Measurements from ENCODE around the gene PLEKHN1.

Gene PLEKHN1

GRCh38 chr1:930633-931138 lies 35.6 kb upstream of the PLEKHN1 start:
- DNase-seq (ENCODE audit: low read depth) = no peak

GRCh38 chr1:931380-932172 lies 34.7 kb upstream of the PLEKHN1 start:
- no peak for DNase-seq (ENCODE audit: low read depth)

DNA sequence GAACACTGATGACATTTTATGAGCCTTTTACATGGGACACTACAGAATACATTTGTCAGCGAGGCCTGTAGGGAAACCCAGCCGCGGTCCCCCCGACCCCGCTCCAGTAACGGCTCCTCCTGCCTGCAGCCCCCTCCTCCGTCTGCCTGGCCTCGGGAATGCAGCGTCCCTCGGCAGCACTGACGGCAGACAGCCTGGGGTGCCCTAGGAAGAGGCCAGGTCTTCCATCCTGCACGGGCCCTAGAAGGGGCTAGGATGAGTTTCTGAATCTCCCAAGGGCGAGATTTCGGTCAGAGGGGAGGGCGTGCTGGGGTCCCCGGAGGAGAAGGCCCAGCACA lies 34.1 kb upstream of the PLEKHN1 start:
- DNase-seq (ENCODE audit: low read depth) = no peak

GRCh38 chr1:932776-933602 lies 33.3 kb upstream of the PLEKHN1 start:
- no peak for DNase-seq (ENCODE audit: low read depth)

- no peak for DNase-seq (ENCODE audit: low read depth)
Measured at GRCh38 chr1:933603-933940, 32.7 kb upstream of the PLEKHN1 start.

DNA sequence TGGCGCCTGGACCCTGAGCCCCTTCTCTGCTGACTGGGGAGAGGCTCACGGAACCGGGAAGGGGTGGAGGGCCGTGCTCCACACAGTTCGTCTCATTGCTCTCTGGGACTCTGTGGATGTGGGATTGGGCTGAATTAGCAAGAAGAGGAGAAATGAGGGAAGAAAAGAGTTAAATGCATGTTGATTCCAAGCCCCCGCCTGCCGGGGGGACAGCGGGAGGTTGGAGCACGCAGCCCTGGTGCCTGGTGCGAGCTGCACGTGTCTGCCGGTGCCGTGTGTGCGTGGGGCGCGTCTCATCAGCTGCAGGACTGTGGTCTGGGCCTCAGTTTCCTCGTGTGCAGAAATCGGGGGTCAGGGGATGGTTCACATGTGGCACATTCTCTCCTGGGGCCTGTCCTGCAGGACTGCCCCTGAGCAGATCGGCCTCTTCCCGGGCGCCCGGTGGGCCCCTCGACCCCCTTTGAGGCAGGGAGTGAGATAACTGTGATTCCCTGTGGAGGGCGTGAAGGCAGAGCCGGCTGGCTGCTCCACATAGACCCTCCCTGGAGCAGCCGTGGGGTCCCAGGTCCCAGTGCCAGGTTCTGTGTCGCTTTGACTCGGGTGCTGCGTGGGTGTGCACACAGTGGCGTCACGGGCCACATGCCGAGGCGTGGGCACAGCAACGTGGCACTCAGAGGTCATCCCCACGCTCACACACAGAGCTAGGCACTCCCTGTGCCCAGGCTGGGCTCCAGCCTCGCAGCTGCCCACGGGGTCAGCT lies 31.1 kb upstream of the PLEKHN1 start:
- DNase-seq (ENCODE audit: low read depth) = no peak

- DNase-seq (ENCODE audit: low read depth) = no peak
Measured at GRCh38 chr1:935751-936231, 30.5 kb upstream of the PLEKHN1 start.

DNA sequence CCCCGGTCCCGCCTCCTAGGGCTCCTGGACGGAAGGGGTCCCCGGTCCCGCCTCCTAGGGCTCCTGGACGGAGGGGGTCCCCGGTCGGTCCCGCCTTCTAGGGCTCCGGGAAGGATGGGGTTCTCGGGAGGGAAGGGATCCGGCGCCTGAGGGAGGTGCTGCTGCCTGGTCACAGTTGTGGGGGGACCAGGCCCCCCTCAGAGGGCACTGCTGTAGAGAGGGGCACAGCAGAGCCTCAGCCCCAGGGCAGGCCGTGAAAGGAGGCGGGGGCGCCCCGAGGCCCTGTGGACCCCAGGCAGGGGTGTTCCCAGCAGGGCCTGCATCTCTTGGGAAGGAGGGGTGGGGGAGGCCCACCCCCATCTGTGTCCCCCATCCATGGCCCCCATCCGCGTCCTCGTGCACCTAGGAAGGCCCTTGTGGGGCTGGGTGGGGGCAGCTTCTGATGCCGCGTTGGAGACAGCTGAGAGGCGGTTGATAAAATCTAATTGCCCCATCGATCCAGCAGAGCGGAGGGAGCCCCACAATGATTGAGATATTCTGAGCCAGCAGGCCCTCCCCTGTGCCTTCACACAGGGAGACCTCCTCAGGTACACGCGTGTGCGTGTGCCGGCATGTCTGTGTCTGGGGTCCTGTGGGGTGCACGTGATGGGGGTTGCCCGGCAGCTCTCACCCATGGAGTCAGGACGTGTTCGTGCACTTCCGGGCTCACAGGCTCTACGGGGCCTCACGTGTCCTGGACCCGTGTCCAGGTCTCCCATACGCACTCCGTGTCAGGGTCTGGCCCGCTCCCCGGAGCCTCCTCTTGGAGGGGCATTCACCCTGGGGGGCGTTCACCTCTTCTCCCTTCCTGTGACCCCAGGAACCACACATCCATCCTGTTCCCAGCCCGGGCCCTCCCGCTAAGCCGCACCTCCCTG lies 29.7 kb upstream of the PLEKHN1 start:
- DNase-seq (ENCODE audit: low read depth) = no peak

DNA sequence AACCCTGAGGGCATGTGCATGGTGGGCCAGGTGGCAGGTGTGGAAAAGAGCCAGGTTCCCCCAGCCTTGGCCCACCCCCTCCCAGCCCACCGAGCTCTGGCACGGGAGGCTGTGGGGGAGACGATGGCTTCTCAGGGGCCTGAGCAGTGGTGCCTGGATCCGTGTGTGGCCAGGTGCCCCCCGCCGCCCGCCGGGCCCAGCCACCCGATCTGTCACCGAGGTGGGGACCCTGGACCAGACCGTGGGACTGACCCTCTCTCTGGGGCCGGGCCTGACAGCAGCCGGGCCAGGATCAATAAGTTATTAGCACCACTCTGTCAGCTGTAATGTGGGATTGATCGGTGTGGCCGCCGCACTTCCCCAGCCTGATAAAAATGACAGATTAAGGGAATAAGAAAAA lies 28.8 kb upstream of the PLEKHN1 start:
- no peak for DNase-seq (ENCODE audit: low read depth)

DNA sequence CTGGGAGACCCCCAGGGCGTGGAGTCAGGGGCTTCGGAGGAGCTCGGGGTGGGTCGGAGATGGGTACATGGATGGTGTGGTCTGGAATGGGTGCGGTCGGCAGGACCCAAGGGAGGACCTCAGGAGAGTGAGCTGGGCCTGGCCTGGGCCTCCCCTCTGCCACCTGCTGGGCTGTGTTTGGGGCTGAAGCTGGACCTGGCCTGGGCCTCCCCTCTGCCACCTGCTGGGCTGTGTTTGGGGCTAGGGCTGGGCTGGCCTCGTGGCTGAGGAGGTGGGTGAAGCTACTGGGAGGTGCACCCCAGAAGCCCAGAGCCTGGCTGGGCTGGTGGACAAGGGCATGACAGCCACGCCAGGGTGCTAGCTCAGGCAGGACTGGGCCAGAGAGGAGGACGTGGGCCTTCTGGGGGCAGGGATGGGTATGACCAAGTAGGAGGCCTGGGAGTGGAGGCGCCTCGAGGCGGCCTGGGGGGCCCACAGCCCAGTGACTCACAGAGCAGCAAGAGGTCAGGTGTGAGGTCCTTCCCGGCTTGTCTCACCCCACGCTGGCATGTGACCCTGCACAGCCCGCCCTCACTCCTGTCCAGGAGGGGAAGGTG lies 28.1 kb upstream of the PLEKHN1 start:
- peak; percentile 65 for DNase-seq (ENCODE audit: low read depth)

GRCh38 chr1:938711-939489 lies 27.4 kb upstream of the PLEKHN1 start:
- no peak for DNase-seq (ENCODE audit: low read depth)

GRCh38 chr1:939511-940106 lies 26.7 kb upstream of the PLEKHN1 start:
- DNase-seq (ENCODE audit: low read depth) = no peak

- peak; percentile 78 for DNase-seq (ENCODE audit: low read depth)
Measured at GRCh38 chr1:940107-941014, 25.9 kb upstream of the PLEKHN1 start.

DNA sequence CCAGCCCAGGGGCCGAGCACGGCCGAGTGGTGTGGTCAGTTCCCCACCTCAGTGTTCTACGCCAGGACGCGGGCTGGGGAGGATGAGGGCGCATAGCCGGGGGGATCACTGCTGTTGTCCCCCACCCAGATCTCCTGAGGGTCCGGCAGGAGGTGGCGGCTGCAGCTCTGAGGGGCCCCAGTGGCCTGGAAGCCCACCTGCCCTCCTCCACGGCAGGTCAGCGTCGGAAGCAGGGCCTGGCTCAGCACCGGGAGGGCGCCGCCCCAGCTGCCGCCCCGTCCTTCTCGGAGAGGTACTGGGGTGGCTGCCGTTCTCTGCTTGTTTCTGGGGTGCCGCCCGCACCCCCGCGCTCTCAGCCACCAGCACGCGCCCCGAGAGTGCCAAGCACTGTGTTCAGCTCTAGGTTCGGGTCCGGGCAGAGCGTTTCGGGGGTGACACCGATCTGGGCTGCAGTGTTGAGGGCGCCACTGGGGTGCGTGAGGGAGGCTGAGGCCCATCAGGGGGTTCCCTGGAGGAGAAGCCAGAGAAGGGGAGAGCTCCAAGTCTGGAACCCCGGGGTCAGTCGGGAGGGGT lies 25.2 kb upstream of the PLEKHN1 start:
- DNase-seq (ENCODE audit: low read depth) = no peak

DNA sequence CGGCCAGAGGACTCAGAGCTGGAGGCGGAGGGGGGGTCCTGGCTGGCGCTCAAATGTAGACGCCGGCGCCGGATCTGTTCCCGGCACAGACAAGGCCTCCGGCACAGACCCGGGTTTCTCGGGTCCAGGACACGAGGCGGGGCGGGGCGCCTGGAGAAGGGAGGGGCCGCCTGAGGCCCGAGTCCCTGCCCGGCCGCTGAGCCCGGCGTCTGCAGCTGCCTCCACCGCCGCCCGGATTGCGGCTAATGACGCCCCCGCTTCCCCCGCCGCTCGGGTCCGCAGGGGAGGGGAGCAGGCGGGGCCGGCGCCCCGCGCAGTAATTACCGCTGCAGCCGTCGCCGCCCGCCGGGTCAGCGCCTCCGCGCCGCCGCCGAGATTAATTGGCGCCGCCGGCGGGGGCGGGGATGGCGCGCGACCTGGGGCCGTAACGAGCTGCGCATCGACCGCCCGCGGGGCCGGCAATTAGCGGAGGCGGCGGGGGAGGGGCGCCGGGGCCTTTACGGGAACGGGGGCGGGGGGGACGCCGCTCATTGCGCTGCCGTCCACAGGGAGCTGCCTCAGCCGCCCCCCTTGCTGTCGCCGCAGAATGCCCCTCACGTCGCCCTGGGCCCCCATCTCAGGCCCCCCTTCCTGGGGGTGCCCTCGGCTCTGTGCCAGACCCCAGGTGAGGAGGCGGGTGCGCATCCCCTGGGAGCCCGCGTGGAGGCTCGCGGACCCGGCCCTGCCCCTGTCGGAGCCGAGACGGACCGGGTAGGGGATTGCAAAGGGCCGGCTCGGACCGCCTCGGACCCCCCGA lies 24.5 kb upstream of the PLEKHN1 start:
- DNase-seq (ENCODE audit: low read depth) = peak; percentile 89

- no peak for DNase-seq (ENCODE audit: low read depth)
Measured at GRCh38 chr1:942411-942821, 23.9 kb upstream of the PLEKHN1 start.

DNA sequence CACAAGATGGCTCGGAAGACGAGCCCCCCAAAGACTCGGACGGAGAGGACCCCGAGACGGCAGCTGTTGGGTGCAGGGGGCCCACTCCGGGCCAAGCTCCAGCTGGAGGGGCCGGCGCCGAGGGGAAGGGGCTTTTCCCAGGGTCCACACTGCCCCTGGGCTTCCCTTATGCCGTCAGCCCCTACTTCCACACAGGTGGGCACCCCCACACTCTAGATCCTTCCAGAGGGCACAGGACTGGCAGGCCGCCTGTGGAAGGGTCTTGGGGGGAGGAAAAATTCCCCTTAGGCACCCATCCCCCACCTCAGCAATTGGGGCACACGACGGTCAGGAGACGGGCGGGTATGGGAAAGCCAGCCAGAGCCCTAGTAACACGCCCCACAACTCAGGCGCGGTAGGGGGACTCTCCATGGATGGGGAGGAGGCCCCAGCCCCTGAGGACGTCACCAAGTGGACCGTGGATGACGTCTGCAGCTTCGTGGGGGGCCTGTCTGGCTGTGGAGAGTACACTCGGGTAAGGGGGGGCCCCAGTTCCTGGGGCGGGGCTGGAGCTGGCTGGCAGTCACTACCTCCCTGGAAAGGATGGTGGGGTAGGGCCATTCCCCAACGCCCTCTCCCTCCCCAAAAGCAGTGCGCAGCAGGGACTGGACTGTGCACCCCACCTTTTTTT lies 23.3 kb upstream of the PLEKHN1 start:
- DNase-seq (ENCODE audit: low read depth) = no peak

Measured in EH (cell line).